Muscle of arm (tissue), 12 donors: ENCODE measurements around the gene ERBB3. TPM values are rescaled to one million over a fixed set of nuclear protein-coding genes. Genes with fewer than 3 reads are reported as not detected.
"Not testable (repeated sequence)": the region's sequence is repeated elsewhere in the genome, so short reads cannot be mapped to it uniquely, and the experiment has no call there.

ENCODE experiments used
- DNase-seq: peaks from one replicate; pipeline ENCODE4 v3.0.0-alpha.2; 2013
- polyA plus RNA-seq, 12 donors: library from polyadenylated mRNA; unstranded; fragments of 120-200 nt; gene quantifications; one replicate each; pipeline ENCODE4 v1.2.1, GENCODE V29; 2013; ENCODE audit not compliant: insufficient read length in 12 of 12

ERBB3 gene
- polyA plus RNA-seq, 12 donors = 119 to 2,162 (median 195) TPM

- DNase-seq = not testable (repeated sequence)
Observed at GRCh38 chr12:56077966-56078365, 2.0 kb upstream of the ERBB3 start.

GRCh38 chr12:56078427-56078826 lies 1.5 kb upstream of the ERBB3 start:
- DNase-seq = no peak

GRCh38 chr12:56078931-56079722 lies 838 bp upstream of the ERBB3 start:
- peak; percentile 56 for DNase-seq

GRCh38 chr12:56080556-56081138 lies 682 bp downstream of the ERBB3 start:
- no peak for DNase-seq

- DNase-seq = no peak
Observed at GRCh38 chr12:56081393-56082347, 1.7 kb downstream of the ERBB3 start.

GRCh38 chr12:56082382-56082781 lies 2.4 kb downstream of the ERBB3 start:
- no peak for DNase-seq

GRCh38 chr12:56082967-56083366 lies 3.0 kb downstream of the ERBB3 start:
- no peak for DNase-seq

- no peak for DNase-seq
Observed at GRCh38 chr12:56084958-56085543, 5.1 kb downstream of the ERBB3 start.

- DNase-seq = no peak
Observed at GRCh38 chr12:56086096-56086495, 6.1 kb downstream of the ERBB3 start.

GRCh38 chr12:56086608-56087007 lies 6.6 kb downstream of the ERBB3 start:
- DNase-seq = no peak

GRCh38 chr12:56087220-56087619 lies 7.3 kb downstream of the ERBB3 start:
- DNase-seq = no peak

- DNase-seq = no peak
Observed at GRCh38 chr12:56097738-56098137, 17.8 kb downstream of the ERBB3 start.

GRCh38 chr12:56098592-56098991 lies 18.6 kb downstream of the ERBB3 start:
- no peak for DNase-seq

- no peak for DNase-seq
Observed at GRCh38 chr12:56099787-56100186, 19.8 kb downstream of the ERBB3 start.

- DNase-seq = no peak
Observed at GRCh38 chr12:56101045-56101444, 21.1 kb downstream of the ERBB3 start.

- no peak for DNase-seq
Observed at GRCh38 chr12:56102683-56103065, 22.7 kb downstream of the ERBB3 start.

- DNase-seq = no peak
Observed at GRCh38 chr12:56103066-56103711, 23.2 kb downstream of the ERBB3 start.

- no peak for DNase-seq
Observed at GRCh38 chr12:56103823-56104108, 23.8 kb downstream of the ERBB3 start.

- peak; percentile 96 for DNase-seq
Observed at GRCh38 chr12:56104109-56104814, 24.3 kb downstream of the ERBB3 start, which contains the start of gene PA2G4. Gene PA2G4 (plus strand): TSS chr12:56104559. CDS start chr12:56104738, 179 bp downstream.

- DNase-seq = no peak
Observed at GRCh38 chr12:56104815-56105608, 25.0 kb downstream of the ERBB3 start.
